Measurements from ENCODE around the gene INTS3. TPM values are rescaled to one million over a fixed set of nuclear protein-coding genes. Genes with fewer than 3 reads are reported as not detected.

Gene INTS3
- total and polyA plus RNA-seq, 10 of the 15 experiments (the other 5 are each of a cell fraction or from before 2014, with no cell fraction given): 12.6 to 87.4 (median 30.8) TPM

GRCh38 chr1:153775458-153776327 lies 47.8 kb downstream of the INTS3 start (continued):
- TF ChIP-seq, protein P1, sequence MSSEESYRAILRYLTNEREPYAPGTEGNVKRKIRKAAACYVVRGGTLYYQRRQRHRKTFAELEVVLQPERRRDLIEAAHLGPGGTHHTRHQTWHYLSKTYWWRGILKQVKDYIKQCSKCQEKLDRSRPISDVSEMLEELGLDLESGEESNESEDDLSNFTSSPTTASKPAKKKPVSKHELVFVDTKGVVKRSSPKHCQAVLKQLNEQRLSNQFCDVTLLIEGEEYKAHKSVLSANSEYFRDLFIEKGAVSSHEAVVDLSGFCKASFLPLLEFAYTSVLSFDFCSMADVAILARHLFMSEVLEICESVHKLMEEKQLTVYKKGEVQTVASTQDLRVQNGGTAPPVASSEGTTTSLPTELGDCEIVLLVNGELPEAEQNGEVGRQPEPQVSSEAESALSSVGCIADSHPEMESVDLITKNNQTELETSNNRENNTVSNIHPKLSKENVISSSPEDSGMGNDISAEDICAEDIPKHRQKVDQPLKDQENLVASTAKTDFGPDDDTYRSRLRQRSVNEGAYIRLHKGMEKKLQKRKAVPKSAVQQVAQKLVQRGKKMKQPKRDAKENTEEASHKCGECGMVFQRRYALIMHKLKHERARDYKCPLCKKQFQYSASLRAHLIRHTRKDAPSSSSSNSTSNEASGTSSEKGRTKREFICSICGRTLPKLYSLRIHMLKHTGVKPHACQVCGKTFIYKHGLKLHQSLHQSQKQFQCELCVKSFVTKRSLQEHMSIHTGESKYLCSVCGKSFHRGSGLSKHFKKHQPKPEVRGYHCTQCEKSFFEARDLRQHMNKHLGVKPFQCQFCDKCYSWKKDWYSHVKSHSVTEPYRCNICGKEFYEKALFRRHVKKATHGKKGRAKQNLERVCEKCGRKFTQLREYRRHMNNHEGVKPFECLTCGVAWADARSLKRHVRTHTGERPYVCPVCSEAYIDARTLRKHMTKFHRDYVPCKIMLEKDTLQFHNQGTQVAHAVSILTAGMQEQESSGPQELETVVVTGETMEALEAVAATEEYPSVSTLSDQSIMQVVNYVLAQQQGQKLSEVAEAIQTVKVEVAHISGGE (CRISPR knock-in tag; IDR thresholded peaks at IDR 0.05): no peak
- TF ChIP-seq BACH1 (IDR thresholded peaks at IDR 0.05; ENCODE audit: borderline replicate concordance) (no peak), NBN (IDR thresholded peaks at IDR 0.05) (no peak), SMARCA5 (IDR thresholded peaks at IDR 0.05) (no peak), RFX5 (IDR thresholded peaks at IDR 0.05; ENCODE audit: low read depth, low read length) (no peak), REST (IDR thresholded peaks at IDR 0.05; ENCODE audit: low read depth, low read length) (no peak), LARP7 (IDR thresholded peaks at IDR 0.05) (peak; percentile 60), POU2F2 (IDR thresholded peaks at IDR 0.05; ENCODE audit: borderline replicate concordance, low read depth, low read length) (no peak), CHD4 (IDR thresholded peaks at IDR 0.05) (no peak), STAT1 (conservative IDR thresholded peaks at IDR 0.05) (no peak), SMC3 (IDR thresholded peaks at IDR 0.05; ENCODE audit: borderline replicate concordance, low read length) (no peak)
- TF ChIP-seq, protein P2, sequence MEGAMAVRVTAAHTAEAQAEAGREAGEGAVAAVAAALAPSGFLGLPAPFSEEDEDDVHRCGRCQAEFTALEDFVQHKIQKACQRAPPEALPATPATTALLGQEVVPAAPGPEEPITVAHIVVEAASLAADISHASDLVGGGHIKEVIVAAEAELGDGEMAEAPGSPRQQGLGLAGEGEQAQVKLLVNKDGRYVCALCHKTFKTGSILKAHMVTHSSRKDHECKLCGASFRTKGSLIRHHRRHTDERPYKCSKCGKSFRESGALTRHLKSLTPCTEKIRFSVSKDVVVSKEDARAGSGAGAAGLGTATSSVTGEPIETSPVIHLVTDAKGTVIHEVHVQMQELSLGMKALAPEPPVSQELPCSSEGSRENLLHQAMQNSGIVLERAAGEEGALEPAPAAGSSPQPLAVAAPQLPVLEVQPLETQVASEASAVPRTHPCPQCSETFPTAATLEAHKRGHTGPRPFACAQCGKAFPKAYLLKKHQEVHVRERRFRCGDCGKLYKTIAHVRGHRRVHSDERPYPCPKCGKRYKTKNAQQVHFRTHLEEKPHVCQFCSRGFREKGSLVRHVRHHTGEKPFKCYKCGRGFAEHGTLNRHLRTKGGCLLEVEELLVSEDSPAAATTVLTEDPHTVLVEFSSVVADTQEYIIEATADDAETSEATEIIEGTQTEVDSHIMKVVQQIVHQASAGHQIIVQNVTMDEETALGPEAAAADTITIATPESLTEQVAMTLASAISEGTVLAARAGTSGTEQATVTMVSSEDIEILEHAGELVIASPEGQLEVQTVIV (IDR thresholded peaks at IDR 0.05; ENCODE audit: borderline replicate concordance, partially characterized antibody): no peak
- TF ChIP-seq, protein P3, sequence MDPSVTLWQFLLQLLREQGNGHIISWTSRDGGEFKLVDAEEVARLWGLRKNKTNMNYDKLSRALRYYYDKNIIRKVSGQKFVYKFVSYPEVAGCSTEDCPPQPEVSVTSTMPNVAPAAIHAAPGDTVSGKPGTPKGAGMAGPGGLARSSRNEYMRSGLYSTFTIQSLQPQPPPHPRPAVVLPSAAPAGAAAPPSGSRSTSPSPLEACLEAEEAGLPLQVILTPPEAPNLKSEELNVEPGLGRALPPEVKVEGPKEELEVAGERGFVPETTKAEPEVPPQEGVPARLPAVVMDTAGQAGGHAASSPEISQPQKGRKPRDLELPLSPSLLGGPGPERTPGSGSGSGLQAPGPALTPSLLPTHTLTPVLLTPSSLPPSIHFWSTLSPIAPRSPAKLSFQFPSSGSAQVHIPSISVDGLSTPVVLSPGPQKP (IDR thresholded peaks at IDR 0.05; ENCODE audit: low read depth, low read length): no peak

Measured in GM12878 (cell line).